Measurements from ENCODE around the gene FHOD3.

- no peak for TF ChIP-seq CTCF (IDR thresholded peaks at IDR 0.05)
- no peak for TF ChIP-seq SIN3A (IDR thresholded peaks at IDR 0.05; ENCODE audit: borderline replicate concordance, insufficient read depth, low read depth, low read length)
- TF ChIP-seq POLR2AphosphoS5 (IDR thresholded peaks at IDR 0.05; ENCODE audit: low read depth, low read length) = no peak
- TF ChIP-seq REST (IDR thresholded peaks at IDR 0.05; ENCODE audit: insufficient read depth in 1 of 2, low read depth in 2 of 2, low read length in 1 of 2) = no peak
Observed at GRCh38 chr18:36635414-36636096, 338.0 kb downstream of the FHOD3 start.

Measured in Panc1 (cell line).